ENCODE data around the gene GRM5.
A peak's percentile ranks its signal among the peaks of the same experiment; 100 is the strongest.

GRM5 gene

DNA sequence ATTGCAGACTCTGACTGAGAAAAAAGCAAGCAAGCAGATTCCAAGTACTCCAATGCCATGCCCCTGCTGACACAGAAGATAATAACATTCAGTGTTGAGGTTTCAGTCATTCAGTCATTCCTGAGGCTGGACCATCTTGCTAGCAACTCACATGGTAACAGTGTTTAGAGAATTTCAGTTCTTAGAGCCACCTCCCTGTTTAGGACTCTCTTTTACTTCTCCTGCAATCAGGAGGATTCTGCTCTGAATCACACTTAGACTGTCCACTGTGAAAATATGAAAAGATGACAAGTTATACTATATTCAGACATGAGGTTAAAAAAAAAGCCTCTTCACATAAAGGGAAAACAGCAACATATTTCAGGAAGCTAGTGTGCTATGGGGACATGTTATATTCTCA is 544.4 kb downstream of the GRM5 start:
- DNase-seq (ENCODE audit: low read depth), result no peak
- TF ChIP-seq, protein P1, sequence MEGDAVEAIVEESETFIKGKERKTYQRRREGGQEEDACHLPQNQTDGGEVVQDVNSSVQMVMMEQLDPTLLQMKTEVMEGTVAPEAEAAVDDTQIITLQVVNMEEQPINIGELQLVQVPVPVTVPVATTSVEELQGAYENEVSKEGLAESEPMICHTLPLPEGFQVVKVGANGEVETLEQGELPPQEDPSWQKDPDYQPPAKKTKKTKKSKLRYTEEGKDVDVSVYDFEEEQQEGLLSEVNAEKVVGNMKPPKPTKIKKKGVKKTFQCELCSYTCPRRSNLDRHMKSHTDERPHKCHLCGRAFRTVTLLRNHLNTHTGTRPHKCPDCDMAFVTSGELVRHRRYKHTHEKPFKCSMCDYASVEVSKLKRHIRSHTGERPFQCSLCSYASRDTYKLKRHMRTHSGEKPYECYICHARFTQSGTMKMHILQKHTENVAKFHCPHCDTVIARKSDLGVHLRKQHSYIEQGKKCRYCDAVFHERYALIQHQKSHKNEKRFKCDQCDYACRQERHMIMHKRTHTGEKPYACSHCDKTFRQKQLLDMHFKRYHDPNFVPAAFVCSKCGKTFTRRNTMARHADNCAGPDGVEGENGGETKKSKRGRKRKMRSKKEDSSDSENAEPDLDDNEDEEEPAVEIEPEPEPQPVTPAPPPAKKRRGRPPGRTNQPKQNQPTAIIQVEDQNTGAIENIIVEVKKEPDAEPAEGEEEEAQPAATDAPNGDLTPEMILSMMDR (conservative IDR thresholded peaks at IDR 0.05; ENCODE audit: low read depth, low read length), result no peak
- H3K4me3 ChIP-seq (ENCODE audit: low read length), result no peak overlapping the region

DNA sequence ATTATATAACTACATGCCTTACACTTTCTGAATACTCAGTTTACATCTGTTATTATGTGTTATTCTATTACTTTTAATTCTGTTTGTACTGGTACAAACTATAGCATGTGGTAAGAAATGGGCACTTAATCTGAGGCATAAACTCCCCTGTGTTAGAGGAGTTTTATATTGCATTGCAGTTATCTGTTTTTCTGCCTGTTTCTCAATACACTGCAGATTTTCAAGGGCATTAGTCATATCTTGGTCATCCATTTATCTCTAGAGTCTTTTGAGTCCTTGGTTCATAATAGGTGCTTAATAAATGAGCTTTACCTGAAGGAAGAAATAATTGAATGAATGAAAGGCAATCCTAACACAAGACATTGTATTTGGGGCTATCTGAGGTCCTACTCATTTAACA is 545.4 kb downstream of the GRM5 start:
- H3K4me3 ChIP-seq (ENCODE audit: low read length), result no peak overlapping the region
- TF ChIP-seq, protein P1 (conservative IDR thresholded peaks at IDR 0.05; ENCODE audit: low read depth, low read length), result no peak
- DNase-seq (ENCODE audit: low read depth), result no peak

DNA sequence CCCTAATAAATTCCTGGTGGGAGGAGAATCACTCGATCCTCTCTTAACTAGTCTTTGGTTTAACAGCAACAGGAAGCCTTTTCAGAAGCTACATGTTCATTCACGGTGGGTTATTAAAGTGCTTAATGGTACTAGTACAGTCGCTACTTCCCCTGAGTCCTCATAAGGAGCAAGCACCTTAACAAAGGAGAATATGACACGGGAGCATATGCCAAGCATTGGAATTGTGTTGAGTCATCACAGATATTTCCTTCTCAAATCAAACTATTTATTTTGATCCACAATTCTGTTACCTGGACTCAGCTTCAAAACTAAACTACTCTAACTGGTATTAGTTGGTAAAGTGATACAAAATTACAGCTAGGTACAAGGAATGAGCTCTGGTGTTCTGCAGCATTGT is 550.8 kb downstream of the GRM5 start:
- H3K4me3 ChIP-seq (ENCODE audit: low read length), result no peak overlapping the region
- DNase-seq (ENCODE audit: low read depth), result no peak
- TF ChIP-seq, protein P1 (conservative IDR thresholded peaks at IDR 0.05; ENCODE audit: low read depth, low read length), result no peak

DNA sequence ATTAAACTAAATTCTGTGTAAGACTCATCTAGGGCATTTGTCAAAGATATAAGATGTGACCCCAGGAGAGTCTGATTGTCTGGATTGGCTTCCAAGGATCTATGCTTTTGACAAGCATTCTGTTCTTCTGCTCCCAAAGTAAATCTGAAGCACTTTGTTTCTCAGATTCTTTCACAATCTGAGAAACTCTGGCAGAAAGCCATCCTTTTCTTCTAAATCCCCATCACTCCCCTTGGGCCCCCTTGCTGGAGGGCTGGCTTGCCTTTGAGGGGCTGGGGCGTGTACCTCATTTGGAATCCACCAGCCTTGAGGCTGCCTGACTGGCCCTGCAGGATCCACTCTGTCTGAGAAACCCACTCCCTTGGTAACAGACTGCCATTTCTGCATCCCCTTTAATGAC is 554.8 kb downstream of the GRM5 start:
- TF ChIP-seq, protein P1 (conservative IDR thresholded peaks at IDR 0.05; ENCODE audit: low read depth, low read length), result no peak

DNA sequence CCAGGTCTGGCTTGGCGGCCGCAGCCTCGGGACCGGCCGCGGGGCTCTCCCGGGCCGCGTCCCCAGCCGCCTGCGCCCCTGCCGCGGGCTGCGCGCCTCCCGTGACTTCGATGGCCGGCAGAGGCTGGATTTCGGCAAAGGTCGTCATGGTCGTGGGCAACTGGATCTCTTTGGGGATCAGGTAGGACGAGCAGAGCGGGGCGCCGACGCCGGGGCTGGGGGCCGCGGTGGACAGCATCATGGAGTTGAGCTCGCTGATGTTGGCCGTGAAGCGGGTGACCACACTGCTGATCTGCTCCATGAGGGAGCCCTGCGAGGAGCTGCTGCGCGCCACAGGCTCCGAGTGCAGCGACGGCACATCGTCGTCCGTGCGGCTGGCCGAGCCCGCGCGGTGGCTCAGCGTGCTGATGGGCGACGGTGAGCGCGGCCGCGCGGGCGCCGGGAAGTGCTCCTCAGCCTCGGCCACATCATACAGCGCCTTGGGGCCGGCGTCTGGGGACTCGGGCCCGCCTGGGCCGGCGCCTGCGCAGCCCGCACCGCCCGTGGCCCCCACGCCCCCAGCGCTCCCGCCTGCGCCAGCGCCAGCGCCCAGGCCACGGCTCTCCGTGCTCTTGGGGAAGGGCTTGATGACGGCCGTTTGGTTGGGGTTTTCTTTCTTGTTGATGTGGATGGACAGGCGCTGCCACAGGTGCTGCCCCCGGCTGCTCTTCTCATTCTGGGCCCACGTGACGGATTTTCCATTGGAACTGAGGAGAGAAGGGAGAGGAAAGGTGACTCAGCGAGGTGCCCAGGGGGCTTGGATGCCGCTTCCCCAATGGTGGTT is 556.8 kb downstream of the GRM5 start:
- TF ChIP-seq, protein P1 (conservative IDR thresholded peaks at IDR 0.05; ENCODE audit: low read depth, low read length), result no peak
- H3K4me3 ChIP-seq (ENCODE audit: low read length), result peak overlapping the region; percentile 19
- DNase-seq (ENCODE audit: low read depth), result no peak

More for the DNA sequence above, 554.8 kb downstream of the GRM5 start:
- no peak for DNase-seq (ENCODE audit: low read depth)
- H3K4me3 ChIP-seq (ENCODE audit: low read length), result no peak overlapping the region

DNA sequence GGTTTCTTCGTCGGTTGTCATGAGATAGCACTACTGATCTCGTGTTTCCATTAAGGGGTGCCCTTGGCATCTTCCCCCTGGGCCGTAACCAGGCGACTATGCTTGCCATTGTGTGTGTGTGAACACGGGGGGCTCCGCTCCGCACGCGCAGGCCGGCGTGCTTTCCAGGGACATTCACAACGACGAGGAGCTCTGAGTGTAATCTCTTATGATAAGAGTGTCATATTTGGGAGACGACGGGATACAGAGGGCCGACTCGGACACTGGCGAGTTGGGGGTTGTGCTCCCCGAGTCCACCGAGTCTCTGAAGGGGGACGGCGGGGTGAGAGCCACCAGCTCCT is 557.4 kb downstream of the GRM5 start:
- H3K4me3 ChIP-seq (ENCODE audit: low read length), result no peak overlapping the region
- TF ChIP-seq, protein P1 (conservative IDR thresholded peaks at IDR 0.05; ENCODE audit: low read depth, low read length), result no peak
- DNase-seq (ENCODE audit: low read depth), result no peak

DNA sequence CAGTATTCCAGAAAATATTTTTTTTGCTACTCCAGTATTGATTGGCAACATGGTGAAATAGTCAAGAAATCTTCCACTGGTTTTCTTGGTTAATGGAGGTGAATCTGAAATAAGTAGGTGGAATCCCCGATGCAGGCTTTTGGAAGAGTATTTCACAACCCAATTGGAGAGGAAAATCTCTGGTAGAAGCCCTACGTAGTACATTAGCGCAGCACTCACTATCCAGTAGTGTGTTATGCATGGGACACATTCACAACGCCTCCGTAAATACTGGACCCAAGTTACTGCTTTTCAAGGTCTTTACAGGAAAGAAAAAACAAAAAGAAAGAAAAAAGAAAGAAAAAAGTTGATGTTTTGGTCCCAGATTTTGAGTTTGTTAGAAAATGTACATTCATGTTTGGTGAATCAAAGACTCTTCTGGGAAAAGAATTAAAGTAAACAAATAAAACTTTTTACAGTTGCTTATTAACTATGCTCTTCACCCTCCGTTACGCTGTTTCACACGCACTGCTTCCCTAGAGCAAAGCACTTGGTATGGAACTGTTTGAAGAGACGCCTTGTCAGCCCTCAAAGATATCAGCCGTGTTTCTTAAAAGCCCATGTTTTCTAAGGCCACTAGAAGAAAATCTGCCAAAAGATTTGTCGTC is 557.9 kb downstream of the GRM5 start:
- no peak overlapping the region for H3K4me3 ChIP-seq (ENCODE audit: low read length)
- DNase-seq (ENCODE audit: low read depth), result no peak
- TF ChIP-seq, protein P1 (conservative IDR thresholded peaks at IDR 0.05; ENCODE audit: low read depth, low read length), result no peak
